Measurements from ENCODE around the gene PRUNE2. TPM values are rescaled to one million over a fixed set of nuclear protein-coding genes. Genes with fewer than 3 reads are reported as not detected.

The PRUNE2 gene
- total and polyA plus RNA-seq, 2 of the 13 experiments (the other 11 are each of a cell fraction or from before 2014, with no cell fraction given) = 0.02 TPM; not detected in 1

GRCh38 chr9:76572151-76572550 lies 333.8 kb downstream of the PRUNE2 start (continued):
- TF ChIP-seq, protein P1, sequence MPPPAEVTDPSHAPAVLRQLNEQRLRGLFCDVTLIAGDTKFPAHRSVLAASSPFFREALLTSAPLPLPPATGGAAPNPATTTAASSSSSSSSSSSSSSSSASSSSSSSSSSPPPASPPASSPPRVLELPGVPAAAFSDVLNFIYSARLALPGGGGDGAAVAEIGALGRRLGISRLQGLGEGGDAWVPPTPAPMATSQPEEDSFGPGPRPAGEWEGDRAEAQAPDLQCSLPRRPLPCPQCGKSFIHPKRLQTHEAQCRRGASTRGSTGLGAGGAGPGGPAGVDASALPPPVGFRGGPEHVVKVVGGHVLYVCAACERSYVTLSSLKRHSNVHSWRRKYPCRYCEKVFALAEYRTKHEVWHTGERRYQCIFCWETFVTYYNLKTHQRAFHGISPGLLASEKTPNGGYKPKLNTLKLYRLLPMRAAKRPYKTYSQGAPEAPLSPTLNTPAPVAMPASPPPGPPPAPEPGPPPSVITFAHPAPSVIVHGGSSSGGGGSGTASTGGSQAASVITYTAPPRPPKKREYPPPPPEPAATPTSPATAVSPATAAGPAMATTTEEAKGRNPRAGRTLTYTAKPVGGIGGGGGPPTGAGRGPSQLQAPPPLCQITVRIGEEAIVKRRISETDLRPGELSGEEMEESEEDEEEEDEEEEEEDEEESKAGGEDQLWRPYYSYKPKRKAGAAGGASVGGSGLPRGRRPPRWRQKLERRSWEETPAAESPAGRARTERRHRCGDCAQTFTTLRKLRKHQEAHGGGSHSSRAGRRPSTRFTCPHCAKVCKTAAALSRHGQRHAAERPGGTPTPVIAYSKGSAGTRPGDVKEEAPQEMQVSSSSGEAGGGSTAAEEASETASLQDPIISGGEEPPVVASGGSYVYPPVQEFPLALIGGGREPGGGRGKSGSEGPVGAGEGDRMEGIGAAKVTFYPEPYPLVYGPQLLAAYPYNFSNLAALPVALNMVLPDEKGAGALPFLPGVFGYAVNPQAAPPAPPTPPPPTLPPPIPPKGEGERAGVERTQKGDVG (CRISPR knock-in tag; IDR thresholded peaks at IDR 0.05; ENCODE audit: borderline replicate concordance) = no peak
- no peak for TF ChIP-seq CENPT (CRISPR knock-in tag; IDR thresholded peaks at IDR 0.05; ENCODE audit: low read depth)
- TF ChIP-seq IRF9 (CRISPR knock-in tag; IDR thresholded peaks at IDR 0.05; ENCODE audit: borderline replicate concordance) = no peak
- TF ChIP-seq MLLT10 (CRISPR knock-in tag; IDR thresholded peaks at IDR 0.05) = no peak
- TF ChIP-seq REXO4 (CRISPR knock-in tag; IDR thresholded peaks at IDR 0.05; ENCODE audit: borderline replicate concordance) = no peak

GRCh38 chr9:76571743-76572146 lies 334.2 kb downstream of the PRUNE2 start:
- H2AFZ ChIP-seq (ENCODE audit: low read length) = no peak overlapping the region
- H3K27ac ChIP-seq (ENCODE audit: extremely low read length, insufficient read depth, low read length) = no peak overlapping the region
- no TSS peak for BruUV-seq (replicated peaks)
- no peak overlapping the region for H3K4me2 ChIP-seq (ENCODE audit: low read depth, low read length)
- CTCF ChIA-PET (ENCODE audit: low intra/inter-chr PET ratio, low total read pairs) = no interaction called here
- no peaks in the 10 kb centered on the region for H3K79me2 ChIP-seq (ENCODE audit: insufficient read depth, low read length)
- no peak for FAIRE-seq
- H3K36me3 ChIP-seq (replicated peaks in 1 of 2; ENCODE audit: control insufficient read depth in 1 of 2, insufficient read depth in 2 of 2, low read length in 2 of 2) = no peaks in the 10 kb centered on the region
- 44% methylated on average over 32 of the region's 37 CpGs for WGBS (ENCODE audit: low lambda C conversion rate)
- H3K4me3 ChIP-seq (replicated peaks in 1 of 3; ENCODE audit: insufficient read depth in 1 of 3, low read depth in 2 of 3, low read length in 3 of 3) = no peak overlapping the region
- H3K9ac ChIP-seq (ENCODE audit: insufficient read depth, low read depth, low read length) = no peak overlapping the region
- POLR2A ChIA-PET = no interaction called here
- H3K27me3 ChIP-seq (ENCODE audit: control insufficient read depth in 1 of 2, insufficient read depth in 2 of 2, low read length in 2 of 2) = peaks cover 0 to 3% of the 10 kb centered on the region in 2 experiments; a peak in 1 of 5 replicates
- H4K20me1 ChIP-seq (ENCODE audit: insufficient read depth, low read length) = no peaks in the 10 kb centered on the region
- no peaks in the 10 kb centered on the region for H3K9me3 ChIP-seq (ENCODE audit: low read length)
- no peak for ATAC-seq
- H3K4me1 ChIP-seq (ENCODE audit: insufficient read depth, low read length) = no peaks in the 10 kb centered on the region
- in situ Hi-C loops (cut with HindIII; ENCODE audit: extremely low pct_ligation_motif_present, low pct_unique_long_range_greater_than_20kb) = no loop called here
- DNase-seq (ENCODE audit: low spot score) = no peak
- intact Hi-C loops (cut with micrococcal nuclease; ENCODE audit: unreplicated experiment) = no loop called here
- TF ChIP-seq ZNF768 (CRISPR knock-in tag; IDR thresholded peaks at IDR 0.05) (no peak), KLF16 (CRISPR knock-in tag; IDR thresholded peaks at IDR 0.05) (no peak), ZNF749 (CRISPR knock-in tag; IDR thresholded peaks at IDR 0.05; ENCODE audit: borderline replicate concordance) (no peak), EZH2 (conservative IDR thresholded peaks at IDR 0.05; ENCODE audit: low read depth, low read length) (no peak), TEAD2 (CRISPR knock-in tag; IDR thresholded peaks at IDR 0.05) (no peak), CCDC6 (CRISPR knock-in tag; IDR thresholded peaks at IDR 0.05) (no peak), KLF15 (CRISPR knock-in tag; IDR thresholded peaks at IDR 0.05; ENCODE audit: borderline replicate concordance) (no peak), EEA1 (CRISPR knock-in tag; IDR thresholded peaks at IDR 0.05; ENCODE audit: borderline replicate concordance) (no peak), CAMTA2 (CRISPR knock-in tag; IDR thresholded peaks at IDR 0.05; ENCODE audit: borderline replicate concordance) (no peak), SKI (IDR thresholded peaks at IDR 0.05; ENCODE audit: partially characterized antibody) (no peak), MTF1 (CRISPR knock-in tag; IDR thresholded peaks at IDR 0.05) (no peak), KMT2A (CRISPR knock-in tag; IDR thresholded peaks at IDR 0.05) (no peak), JARID2 (CRISPR knock-in tag; IDR thresholded peaks at IDR 0.05; ENCODE audit: insufficient replicate concordance) (no peak), ETV6 (CRISPR knock-in tag; conservative IDR thresholded peaks at IDR 0.05) (no peak), ZNF282 (IDR thresholded peaks at IDR 0.05; ENCODE audit: partially characterized antibody) (no peak)

All from HepG2 (cell line).